ENCODE data around the gene DDX28.

- no peak for TF ChIP-seq EZH2 (IDR thresholded peaks at IDR 0.05)
- TF ChIP-seq POLR2AphosphoS5 (IDR thresholded peaks at IDR 0.05; ENCODE audit: borderline replicate concordance, low read depth, low read length): no peak
- TF ChIP-seq FOXP2 (optimal IDR thresholded peaks at IDR 0.05; ENCODE audit: control extremely low read depth, extremely low read length, insufficient read depth): no peak
Observed at GRCh38 chr16:68066763-68067162, 43.7 kb upstream of the DDX28 start.
